Activated naive CD8-positive, alpha-beta T cell (primary cell): ENCODE results near the gene TBX2.

Experiments
- H3K27ac Mint-ChIP-seq: one replicate; pipeline ENCODE4 v1.8.0; 2021; ENCODE audit warnings: mixed read lengths
- H3K27me3 Mint-ChIP-seq: one replicate; pipeline ENCODE4 v1.8.0; 2021; ENCODE audit warnings: mixed read lengths
- H3K36me3 Mint-ChIP-seq: one replicate; pipeline ENCODE4 v1.8.0; 2021; ENCODE audit warnings: mixed read lengths
- H3K4me1 Mint-ChIP-seq: one replicate; pipeline ENCODE4 v1.8.0; 2021; ENCODE audit warnings: low read depth, mixed read lengths
- H3K4me3 Mint-ChIP-seq: one replicate; pipeline ENCODE4 v1.8.0; 2021; ENCODE audit warnings: mild to moderate bottlenecking, mixed read lengths
- H3K9me3 Mint-ChIP-seq: one replicate; pipeline ENCODE4 v1.8.0; 2021; ENCODE audit warnings: low read depth, mixed read lengths

The TBX2 gene

DNA sequence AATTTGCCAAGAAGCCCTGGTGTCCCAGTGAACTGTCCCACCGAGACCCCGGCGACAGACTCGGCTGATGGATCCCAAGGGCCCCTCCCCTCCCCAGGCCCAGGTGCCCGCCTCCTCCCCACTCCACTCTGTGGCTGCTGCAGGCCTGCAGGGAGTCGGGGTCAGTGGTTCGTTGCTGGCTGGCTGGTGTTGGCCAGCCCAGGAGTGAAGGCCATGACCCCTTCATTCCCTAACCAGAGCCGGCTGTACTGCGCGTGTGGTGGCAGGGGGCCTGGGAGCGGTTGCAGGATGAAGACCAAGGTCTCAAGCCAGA, 9.2 kb upstream of the TBX2 start:
- Mint-ChIP-seq H3K9me3 (no peaks in the 10 kb centered on the region), H3K27ac (no peak overlapping the region), H3K27me3 (peaks cover 12% of the 10 kb centered on the region), H3K36me3 (peaks cover 6% of the 10 kb centered on the region), H3K4me3 (no peak overlapping the region), H3K4me1 (peaks cover 4% of the 10 kb centered on the region)

DNA sequence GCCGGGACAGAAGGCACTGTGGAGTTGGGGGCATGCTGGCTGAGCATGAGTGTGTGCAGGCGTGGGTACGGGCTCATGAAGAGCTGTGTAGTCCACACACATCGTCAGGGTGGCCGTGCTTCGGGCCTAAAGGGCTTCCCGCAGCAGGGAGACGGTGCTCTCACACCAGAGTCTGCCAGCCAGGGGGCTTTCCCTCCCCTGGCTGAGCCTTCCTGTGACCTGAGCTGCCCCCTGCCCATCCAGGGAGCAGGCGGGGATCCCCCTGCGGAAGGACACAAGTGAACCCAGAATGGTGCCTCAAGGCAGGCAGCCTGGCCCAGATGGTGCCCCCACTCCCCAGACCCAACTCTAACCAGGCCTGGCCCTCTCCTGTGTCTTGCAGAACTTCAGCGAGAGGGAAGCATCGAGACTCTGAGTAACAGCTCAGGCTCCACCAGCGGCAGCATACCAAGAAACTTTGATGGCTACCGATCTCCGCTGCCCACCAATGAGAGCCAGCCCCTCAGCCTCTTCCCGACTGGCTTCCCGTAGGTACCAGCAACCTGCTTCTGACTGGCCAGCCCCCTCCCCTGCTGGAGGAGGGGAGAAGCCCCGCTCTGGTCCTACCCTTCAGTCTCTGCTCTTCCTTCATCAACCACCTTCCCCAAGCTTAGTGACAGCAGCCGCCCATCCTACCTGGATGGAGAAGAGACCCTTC, 7.9 kb upstream of the TBX2 start:
- Mint-ChIP-seq H3K4me1 (peaks cover 4% of the 10 kb centered on the region), H3K36me3 (peaks cover 6% of the 10 kb centered on the region), H3K27ac (no peak overlapping the region), H3K9me3 (no peaks in the 10 kb centered on the region), H3K4me3 (no peak overlapping the region), H3K27me3 (peaks cover 14% of the 10 kb centered on the region)

- Mint-ChIP-seq H3K9me3 (no peaks in the 10 kb centered on the region), H3K4me3 (no peak overlapping the region), H3K27me3 (peaks cover 14% of the 10 kb centered on the region), H3K27ac (no peak overlapping the region), H3K4me1 (peaks cover 6% of the 10 kb centered on the region), H3K36me3 (peaks cover 6% of the 10 kb centered on the region)
Observed at GRCh38 chr17:61392679-61393078, 7.0 kb upstream of the TBX2 start.

GRCh38 chr17:61393550-61393903, 6.1 kb upstream of the TBX2 start:
- no peaks in the 10 kb centered on the region for H3K9me3 Mint-ChIP-seq
- H3K36me3 Mint-ChIP-seq, result peaks cover 6% of the 10 kb centered on the region
- no peak overlapping the region for H3K27ac Mint-ChIP-seq
- no peak overlapping the region for H3K4me3 Mint-ChIP-seq
- H3K4me1 Mint-ChIP-seq, result peaks cover 14% of the 10 kb centered on the region
- peaks cover 17% of the 10 kb centered on the region for H3K27me3 Mint-ChIP-seq

DNA sequence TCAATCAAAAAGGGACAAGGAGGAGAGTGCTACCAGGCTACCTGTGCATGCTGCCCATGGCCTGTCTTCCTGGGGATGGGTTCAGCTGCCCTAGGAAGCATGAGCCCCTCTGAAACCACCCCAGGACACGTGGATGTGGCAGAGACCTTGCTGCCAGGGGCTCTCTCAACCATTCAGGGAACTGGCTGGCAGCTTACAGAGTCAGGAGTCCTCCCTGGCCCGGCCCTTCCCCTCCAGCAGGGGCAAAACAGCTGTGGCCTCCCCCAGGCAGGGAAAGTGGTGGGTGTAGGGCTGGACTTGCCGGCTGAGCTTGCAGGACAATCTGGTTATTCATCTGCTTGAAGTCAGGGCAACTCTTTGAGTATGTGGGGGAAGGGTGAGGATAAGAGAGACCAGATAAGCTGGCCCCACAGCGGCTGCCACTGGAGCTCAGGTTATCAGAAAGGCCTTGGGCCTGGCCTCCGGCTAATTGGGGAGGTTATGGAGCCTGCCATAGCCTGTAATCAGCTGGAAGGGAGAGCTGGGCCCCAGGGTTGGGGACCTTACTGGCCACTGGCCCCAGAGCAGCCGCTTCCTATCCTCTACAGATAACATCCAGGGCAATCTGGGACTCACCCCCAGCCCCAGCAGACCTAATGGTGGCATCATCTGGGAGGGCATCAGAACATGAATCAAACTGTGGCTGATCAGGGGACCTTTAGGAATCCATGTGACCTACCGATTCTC, 5.6 kb upstream of the TBX2 start:
- Mint-ChIP-seq H3K4me1 (peaks cover 16% of the 10 kb centered on the region), H3K27ac (no peak overlapping the region), H3K9me3 (no peaks in the 10 kb centered on the region), H3K36me3 (peaks cover 6% of the 10 kb centered on the region), H3K4me3 (no peak overlapping the region), H3K27me3 (peaks cover 19% of the 10 kb centered on the region)

- Mint-ChIP-seq H3K9me3 (no peaks in the 10 kb centered on the region), H3K4me1 (peaks cover 14% of the 10 kb centered on the region), H3K27me3 (peaks cover 17% of the 10 kb centered on the region), H3K4me3 (no peak overlapping the region), H3K27ac (no peak overlapping the region), H3K36me3 (peaks cover 6% of the 10 kb centered on the region)
Observed at GRCh38 chr17:61394630-61395408, 4.8 kb upstream of the TBX2 start.

- peak overlapping the region; percentile 61 for H3K27ac Mint-ChIP-seq
- peaks cover 17% of the 10 kb centered on the region for H3K27me3 Mint-ChIP-seq
- H3K9me3 Mint-ChIP-seq, result no peaks in the 10 kb centered on the region
Observed at GRCh38 chr17:61395409-61395982, 4.1 kb upstream of the TBX2 start.

GRCh38 chr17:61395983-61396585, 3.6 kb upstream of the TBX2 start:
- peaks cover 6% of the 10 kb centered on the region for H3K36me3 Mint-ChIP-seq
- no peak overlapping the region for H3K4me3 Mint-ChIP-seq
- H3K27me3 Mint-ChIP-seq, result peaks cover 18% of the 10 kb centered on the region
- peaks cover 18% of the 10 kb centered on the region for H3K4me1 Mint-ChIP-seq
- no peaks in the 10 kb centered on the region for H3K9me3 Mint-ChIP-seq
- no peak overlapping the region for H3K27ac Mint-ChIP-seq

More at GRCh38 chr17:61395409-61395982, 4.1 kb upstream of the TBX2 start:
- Mint-ChIP-seq H3K36me3 (peaks cover 6% of the 10 kb centered on the region), H3K4me3 (no peak overlapping the region), H3K4me1 (peaks cover 14% of the 10 kb centered on the region)

DNA sequence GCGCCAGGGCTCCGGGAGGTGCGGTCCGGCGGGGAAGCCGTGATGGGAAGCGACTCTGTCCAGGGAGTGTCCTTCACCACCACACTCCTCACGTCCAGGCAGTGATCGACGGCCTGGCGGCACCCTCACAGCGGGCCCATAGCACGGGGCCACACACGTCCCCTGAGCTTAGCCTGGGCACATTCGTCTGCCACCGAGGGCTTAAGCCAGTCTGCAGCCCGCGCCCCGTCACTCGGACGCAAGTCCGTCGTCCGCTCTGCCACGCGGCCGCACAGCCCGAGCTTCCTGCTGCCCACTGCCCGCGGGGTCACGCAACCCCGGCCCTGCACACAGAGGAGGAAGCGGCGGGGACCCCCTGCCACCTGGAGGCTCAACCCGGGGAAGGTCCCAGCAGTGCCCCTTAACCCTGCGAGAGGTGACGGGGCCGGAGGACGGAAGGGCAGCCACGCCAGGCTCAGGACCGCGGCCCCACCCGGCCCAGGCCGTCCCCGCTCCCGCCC, 3.0 kb upstream of the TBX2 start:
- H3K4me3 Mint-ChIP-seq, result no peak overlapping the region

DNA sequence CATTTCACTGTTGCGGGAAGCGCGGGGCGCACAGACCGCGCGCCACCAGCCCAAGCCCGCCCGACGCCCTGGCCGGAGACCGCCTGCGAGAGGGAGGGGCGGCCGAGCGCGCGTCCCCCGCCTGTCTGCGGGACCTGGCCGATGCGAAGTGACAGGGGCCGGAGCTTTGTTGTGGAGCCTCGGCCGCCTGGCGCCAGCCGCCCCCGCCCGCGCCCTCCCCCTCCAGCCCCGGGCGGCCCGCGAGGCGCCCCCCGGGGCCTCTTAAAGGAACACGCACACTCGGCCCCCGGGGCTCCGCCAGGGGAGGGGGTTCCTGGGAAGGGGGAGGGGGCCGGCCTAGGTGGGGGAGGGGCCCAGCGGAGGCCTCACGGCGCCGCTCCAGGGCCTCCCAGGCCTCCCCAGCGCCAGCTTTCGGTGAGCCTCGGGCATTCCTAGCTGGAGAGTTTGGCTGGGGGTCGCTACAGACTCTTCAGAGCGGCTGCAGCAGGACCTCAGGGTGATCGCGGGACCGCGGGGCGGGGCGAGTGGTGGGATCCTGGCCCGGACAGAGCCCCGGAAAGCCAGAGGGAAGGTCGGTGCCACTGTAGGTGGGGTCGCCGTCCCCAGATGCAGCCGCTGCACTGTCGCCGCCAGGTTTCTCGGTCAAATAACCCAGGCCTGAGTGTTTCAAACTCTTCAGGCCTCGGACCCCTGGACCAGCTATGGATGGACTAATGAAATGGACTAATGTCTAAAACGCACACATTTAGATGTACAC, 2.4 kb upstream of the TBX2 start:
- no peak overlapping the region for H3K4me3 Mint-ChIP-seq

More for the DNA sequence above, 3.0 kb upstream of the TBX2 start:
- Mint-ChIP-seq H3K36me3 (peaks cover 6% of the 10 kb centered on the region), H3K9me3 (no peaks in the 10 kb centered on the region), H3K27ac (no peak overlapping the region), H3K27me3 (peaks cover 23% of the 10 kb centered on the region), H3K4me1 (peaks cover 23% of the 10 kb centered on the region)

DNA sequence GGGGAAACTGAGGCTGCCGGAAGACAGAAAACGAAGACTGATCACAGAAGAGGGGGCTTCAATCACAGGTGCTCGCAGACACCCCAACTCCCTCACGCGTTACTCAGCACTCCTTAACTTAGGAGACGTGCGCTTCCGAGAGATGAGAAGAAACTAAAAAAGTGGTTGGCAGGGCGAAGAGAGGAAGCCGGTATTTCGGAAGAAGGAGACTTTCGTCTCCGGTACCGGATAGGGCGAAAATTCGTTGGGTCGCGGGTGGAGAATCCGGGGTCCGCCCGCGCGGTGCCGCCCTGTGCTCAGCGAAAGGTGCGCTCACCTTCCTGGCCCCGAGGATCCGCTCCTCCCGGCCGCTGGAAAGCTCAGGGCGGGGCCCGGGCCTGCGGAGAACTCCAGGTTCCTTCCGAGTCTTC, 917 bp upstream of the TBX2 start:
- peaks cover 29% of the 10 kb centered on the region for H3K27me3 Mint-ChIP-seq
- H3K4me3 Mint-ChIP-seq, result peak overlapping the region; percentile 81
- no peaks in the 10 kb centered on the region for H3K36me3 Mint-ChIP-seq
- H3K9me3 Mint-ChIP-seq, result no peaks in the 10 kb centered on the region
- no peak overlapping the region for H3K27ac Mint-ChIP-seq
- peaks cover 37% of the 10 kb centered on the region for H3K4me1 Mint-ChIP-seq

More for the DNA sequence above, 2.4 kb upstream of the TBX2 start:
- H3K9me3 Mint-ChIP-seq, result no peaks in the 10 kb centered on the region
- peaks cover 25% of the 10 kb centered on the region for H3K27me3 Mint-ChIP-seq
- H3K27ac Mint-ChIP-seq, result no peak overlapping the region
- peaks cover 24% of the 10 kb centered on the region for H3K4me1 Mint-ChIP-seq
- peaks cover 3% of the 10 kb centered on the region for H3K36me3 Mint-ChIP-seq

GRCh38 chr17:61400066-61400716, 548 bp downstream of the TBX2 start:
- peaks cover 40% of the 10 kb centered on the region for H3K4me1 Mint-ChIP-seq
- no peaks in the 10 kb centered on the region for H3K36me3 Mint-ChIP-seq
- H3K27ac Mint-ChIP-seq, result no peak overlapping the region
- H3K27me3 Mint-ChIP-seq, result peaks cover 32% of the 10 kb centered on the region
- no peaks in the 10 kb centered on the region for H3K9me3 Mint-ChIP-seq
- H3K4me3 Mint-ChIP-seq, result peak overlapping the region; percentile 62

DNA sequence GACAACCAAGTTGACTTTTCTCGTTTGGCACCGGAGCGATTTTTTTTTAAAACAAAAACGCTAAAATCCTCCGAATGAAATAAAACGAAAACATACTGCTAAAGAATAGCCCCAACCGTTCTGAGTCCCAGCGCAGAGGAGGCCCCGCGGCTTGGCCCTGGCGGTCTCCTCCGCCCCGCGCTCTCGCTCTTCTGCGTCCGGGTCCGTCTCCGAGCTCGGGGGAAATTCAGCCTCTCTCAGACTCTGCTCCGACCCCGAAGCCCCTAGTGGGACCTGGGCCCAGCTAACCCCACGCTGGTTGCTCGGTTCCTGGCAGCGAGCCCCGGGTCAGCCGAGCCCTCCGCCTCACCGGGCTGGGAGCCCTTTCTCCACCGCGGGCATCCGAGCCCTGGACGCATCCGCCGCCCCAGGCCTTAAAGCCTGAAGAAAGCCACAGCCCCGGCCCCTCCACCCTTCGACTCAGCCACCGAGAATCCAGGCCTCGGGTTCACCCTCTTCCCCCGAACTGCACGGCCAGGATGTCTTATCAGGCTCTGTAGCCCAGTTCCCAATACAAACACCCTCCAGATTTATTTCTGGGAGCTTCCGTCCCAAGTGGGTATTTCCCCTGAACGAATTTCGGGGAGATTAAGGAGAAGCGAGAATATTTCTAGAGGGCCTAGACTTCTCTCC, 1.2 kb downstream of the TBX2 start:
- Mint-ChIP-seq H3K27ac (no peak overlapping the region), H3K4me1 (peaks cover 38% of the 10 kb centered on the region), H3K4me3 (peak overlapping the region; percentile 62), H3K36me3 (no peaks in the 10 kb centered on the region), H3K27me3 (peaks cover 28% of the 10 kb centered on the region), H3K9me3 (no peaks in the 10 kb centered on the region)
